ENCODE results near the gene CDAN1.
"Not testable (repeated sequence)": the region's sequence is repeated elsewhere in the genome, so short reads cannot be mapped to it uniquely, and the experiment has no call there.

Gene CDAN1

DNA sequence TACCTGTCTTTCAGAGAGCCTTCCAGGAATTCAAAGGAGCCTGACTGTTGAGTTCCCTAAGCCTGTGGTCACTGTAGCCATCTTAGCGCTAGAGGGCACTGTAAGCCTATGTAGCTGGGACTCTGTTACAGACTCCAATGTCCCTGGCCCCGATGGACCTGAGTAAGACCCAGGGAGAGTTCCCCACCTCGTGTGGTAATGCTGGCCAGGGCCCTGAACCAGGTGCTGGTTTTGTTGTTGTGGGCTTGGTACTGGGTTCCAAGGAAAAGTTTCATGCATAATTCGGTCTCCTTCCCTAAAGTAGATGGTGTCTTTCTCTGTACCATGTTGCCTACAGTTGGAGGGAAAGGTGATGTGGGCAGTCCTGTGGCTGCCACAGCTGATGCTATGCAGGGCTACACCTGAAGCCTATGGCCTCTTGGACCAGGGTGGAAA, 32.4 kb downstream of the CDAN1 start:
- DNase-seq, result peak; percentile 27

- no peak for DNase-seq
These were observed 40.3 kb downstream of the CDAN1 start for GRCh38 chr15:42696626-42697025.

DNA sequence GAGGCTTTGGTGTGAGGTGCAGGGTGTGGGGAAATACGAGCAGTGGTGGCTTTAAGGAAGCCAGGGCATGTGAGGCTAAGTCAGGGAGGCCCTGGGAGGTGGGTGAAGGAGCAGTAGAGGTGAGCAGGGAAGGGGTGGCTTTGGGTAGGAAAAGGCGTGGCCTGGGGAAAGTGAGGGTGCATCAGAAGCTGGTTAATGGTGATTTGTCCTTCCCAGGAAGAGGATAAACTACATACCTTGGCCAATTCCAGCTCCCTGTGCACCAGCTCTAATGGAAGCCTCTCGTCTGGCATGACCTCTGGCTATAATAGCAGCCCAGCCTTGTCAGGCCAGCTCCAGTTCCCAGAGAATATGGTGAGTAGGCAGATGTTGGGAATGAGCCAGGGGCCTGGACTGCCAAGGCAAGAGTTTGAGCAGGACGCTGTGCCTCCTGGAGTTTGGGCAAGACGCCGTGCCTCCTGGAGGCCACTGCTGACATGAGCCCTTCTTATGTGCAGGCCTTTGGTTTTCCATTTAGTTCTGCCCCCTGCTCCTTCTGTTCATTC, 41.3 kb downstream of the CDAN1 start:
- no peak for DNase-seq

- no peak for DNase-seq
These were observed 42.5 kb downstream of the CDAN1 start for GRCh38 chr15:42694398-42694797.

GRCh38 chr15:42693942-42694341, 43.0 kb downstream of the CDAN1 start:
- DNase-seq, result no peak

GRCh38 chr15:42693496-42693895, 43.4 kb downstream of the CDAN1 start:
- no peak for DNase-seq

DNA sequence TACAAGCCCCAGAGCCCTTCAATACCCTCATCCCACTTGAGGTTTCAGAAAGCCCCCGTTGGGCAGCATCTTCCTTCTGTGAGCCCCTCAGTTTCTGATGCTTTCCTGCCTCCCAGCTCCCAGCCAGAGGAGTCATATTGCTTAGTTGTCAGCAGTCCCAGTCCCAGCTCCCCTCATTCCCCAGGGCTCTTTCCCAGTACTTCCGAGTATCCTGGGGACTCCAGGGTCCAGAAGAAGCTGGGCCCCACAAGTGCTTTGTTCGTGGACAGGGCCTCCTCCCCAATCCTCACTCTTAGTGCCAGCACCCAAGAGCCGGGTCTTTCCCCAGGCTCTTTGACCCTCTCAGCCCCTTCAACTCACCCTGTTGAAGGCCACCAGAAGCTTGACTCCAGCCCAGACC, 43.9 kb downstream of the CDAN1 start:
- no peak for DNase-seq

DNA sequence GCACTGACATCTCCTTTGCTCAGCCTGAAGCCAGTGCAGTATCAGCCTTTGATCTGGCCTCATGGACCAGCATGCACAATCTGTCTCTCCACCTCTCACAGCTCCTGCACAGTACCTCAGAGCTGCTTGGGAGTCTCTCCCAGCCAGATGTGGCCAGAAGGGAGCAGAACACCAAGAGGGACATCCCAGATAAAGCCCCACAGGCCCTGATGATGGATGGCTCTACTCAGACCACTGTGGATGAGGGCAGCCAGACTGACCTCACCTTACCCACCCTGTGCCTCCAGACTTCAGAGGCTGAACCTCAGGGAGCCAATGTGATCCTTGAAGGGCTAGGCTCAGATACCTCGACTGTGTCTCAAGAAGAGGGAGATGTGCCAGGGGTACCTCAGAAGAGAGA, 44.4 kb downstream of the CDAN1 start:
- no peak for DNase-seq

- no peak for DNase-seq
These were observed 45.2 kb downstream of the CDAN1 start for GRCh38 chr15:42691770-42692169.

DNA sequence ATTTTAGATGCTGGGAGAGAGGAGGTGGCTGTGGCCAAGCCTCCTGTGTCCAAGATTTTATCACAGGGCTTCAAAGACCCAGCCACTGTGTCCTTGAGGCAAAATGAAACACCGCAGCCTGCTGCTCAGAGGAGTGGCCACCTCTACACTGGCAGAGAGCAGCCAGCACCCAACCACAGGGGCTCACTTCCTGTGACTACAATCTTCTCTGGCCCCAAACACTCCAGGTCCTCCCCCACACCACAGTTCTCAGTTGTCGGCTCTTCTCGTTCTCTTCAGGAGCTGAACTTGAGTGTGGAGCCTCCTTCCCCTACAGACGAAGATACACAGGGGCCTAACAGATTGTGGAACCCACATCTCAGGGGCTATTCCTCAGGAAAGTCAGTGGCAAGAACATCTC, 45.6 kb downstream of the CDAN1 start:
- no peak for DNase-seq

DNA sequence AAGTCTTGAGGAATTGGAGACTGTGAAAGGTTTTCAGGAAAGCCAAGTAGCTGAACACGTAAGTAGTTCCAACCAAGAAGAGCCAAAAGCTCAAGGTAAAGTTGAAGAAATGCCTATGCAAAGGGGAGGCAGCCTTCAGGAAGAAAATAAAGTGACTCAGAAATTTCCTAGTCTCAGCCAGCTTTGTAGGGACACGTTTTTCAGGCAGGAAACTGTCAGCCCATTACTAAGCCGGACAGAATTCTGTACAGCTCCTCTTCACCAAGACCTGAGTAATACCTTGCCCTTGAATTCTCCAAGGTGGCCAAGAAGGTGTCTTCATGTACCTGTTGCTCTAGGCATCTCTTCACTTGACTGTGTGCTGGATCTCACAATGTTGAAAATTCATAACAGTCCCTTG, 48.6 kb downstream of the CDAN1 start:
- no peak for DNase-seq

DNA sequence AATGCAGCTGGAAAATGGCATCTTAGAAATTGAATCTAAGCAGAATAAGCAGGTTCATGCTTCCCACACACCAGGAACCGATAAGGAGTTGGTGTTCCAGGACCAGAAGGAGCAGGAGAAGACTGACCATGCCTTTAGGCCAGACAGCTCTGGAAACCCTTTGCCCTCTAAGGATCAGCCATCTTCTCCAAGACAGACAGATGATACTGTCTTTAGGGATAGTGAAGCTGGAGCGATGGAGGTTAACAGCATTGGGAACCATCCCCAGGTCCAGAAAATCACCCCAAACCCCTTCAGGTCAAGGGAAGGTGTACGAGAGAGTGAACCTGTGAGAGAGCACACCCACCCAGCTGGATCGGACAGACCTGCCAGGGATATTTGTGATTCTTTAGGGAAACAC, 49.2 kb downstream of the CDAN1 start:
- DNase-seq, result no peak

DNA sequence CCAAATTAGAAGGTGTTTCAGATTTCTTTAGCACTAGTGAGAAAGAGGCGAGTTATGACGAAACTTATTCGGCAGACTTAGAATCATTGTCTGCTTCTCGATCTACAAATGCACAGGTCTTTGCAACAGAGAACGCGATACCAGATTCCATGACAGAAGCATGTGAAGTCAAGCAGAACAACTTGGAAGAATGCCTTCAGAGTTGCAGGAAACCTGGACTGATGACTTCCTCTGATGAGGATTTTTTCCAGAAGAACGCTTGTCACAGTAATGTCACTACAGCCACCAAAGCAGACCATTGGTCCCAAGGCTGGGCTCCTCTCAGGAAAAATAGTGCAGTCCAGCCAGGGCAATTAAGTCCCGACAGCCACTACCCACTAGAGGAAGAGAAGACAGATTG, 50.6 kb downstream of the CDAN1 start:
- no peak for DNase-seq

DNA sequence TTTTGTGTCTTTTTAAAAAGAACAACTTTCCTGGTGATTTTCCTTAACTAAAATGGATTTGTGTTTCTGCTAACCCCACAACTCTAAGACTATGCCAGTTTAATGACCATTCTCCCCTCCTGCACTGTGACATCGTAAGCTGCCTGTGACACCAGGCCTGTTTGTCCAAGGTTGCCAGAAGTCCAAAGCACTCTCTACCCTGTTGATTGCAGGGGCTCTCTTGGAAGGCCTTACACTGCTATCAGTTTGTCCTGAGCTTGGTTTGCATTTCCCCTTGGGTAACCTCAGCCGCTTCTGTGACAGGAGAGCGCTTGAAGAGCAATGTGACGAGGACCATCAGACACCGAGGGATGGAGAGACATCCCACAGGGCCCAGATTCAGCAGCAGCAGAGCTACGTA, 55.8 kb downstream of the CDAN1 start:
- no peak for DNase-seq

DNA sequence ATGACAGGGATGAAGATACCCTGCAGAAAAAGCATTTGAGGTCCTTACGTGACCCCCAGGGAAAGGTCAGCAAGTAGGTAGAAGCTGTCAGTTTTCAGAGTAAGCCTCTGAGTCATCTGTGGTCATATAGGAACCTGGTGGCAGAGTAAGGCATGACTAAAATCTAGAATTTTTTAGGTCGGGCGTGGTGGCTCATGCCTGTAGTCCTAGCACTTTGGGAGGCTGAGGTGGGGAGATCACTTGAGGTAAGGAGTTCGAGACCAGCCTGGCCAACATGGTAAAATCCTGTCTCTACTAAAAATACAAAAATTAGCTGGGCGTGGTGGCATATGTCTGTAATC, 56.8 kb downstream of the CDAN1 start:
- not testable (repeated sequence) for DNase-seq

GRCh38 chr15:42679285-42680141, 57.4 kb downstream of the CDAN1 start:
- DNase-seq, result no peak

DNA sequence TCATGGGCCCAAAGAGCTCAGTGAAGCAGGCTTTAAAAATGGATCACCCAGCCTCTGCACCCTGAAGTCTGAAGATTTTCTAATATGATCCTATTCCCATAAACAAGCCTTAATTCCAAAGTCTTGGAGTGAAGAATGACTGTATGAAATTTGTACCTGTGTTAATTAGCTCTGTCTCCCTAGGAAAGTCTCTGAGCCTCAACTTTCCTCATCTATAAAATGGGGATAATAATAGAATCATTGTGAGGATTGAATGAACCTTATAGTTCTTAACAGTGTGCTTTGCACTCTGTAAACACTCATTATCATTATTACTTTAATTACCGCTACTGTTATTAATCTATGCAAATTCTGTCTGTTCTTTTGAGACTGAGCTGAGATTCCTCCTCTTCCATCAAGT, 61.9 kb downstream of the CDAN1 start:
- DNase-seq, result no peak

DNA sequence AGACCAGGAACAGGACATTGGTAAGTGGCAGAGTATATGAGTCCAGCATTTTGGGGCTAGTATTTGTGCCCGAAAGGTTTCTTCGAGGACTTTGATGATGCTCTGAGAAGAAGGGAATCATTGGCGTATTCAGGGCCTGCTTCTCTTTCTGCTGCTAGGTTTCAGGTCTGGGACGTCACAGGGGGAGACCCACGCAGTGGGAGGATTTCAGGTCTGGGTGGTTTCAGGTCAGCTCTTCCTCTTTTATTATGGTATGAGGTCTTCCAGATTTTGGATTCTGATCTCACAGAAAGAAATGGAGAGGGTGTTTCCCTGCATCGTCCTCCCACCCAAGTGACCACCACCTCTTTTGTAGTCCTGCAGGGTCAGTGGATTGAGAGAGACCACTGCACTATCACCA, 62.5 kb downstream of the CDAN1 start:
- DNase-seq, result no peak

All from effector CD8-positive, alpha-beta T cell (primary cell).